Eye (tissue), 1 donor: ENCODE data around the gene CSPG4.
A peak's percentile ranks its signal among the peaks of the same experiment; 100 is the strongest.
"Not testable (repeated sequence)": the region's sequence is repeated elsewhere in the genome, so short reads cannot be mapped to it uniquely, and the experiment has no call there.

Experiments
- DNase-seq: peaks from one replicate; pipeline ENCODE4 v3.0.0-alpha.2; 2015

The CSPG4 gene, protein sequence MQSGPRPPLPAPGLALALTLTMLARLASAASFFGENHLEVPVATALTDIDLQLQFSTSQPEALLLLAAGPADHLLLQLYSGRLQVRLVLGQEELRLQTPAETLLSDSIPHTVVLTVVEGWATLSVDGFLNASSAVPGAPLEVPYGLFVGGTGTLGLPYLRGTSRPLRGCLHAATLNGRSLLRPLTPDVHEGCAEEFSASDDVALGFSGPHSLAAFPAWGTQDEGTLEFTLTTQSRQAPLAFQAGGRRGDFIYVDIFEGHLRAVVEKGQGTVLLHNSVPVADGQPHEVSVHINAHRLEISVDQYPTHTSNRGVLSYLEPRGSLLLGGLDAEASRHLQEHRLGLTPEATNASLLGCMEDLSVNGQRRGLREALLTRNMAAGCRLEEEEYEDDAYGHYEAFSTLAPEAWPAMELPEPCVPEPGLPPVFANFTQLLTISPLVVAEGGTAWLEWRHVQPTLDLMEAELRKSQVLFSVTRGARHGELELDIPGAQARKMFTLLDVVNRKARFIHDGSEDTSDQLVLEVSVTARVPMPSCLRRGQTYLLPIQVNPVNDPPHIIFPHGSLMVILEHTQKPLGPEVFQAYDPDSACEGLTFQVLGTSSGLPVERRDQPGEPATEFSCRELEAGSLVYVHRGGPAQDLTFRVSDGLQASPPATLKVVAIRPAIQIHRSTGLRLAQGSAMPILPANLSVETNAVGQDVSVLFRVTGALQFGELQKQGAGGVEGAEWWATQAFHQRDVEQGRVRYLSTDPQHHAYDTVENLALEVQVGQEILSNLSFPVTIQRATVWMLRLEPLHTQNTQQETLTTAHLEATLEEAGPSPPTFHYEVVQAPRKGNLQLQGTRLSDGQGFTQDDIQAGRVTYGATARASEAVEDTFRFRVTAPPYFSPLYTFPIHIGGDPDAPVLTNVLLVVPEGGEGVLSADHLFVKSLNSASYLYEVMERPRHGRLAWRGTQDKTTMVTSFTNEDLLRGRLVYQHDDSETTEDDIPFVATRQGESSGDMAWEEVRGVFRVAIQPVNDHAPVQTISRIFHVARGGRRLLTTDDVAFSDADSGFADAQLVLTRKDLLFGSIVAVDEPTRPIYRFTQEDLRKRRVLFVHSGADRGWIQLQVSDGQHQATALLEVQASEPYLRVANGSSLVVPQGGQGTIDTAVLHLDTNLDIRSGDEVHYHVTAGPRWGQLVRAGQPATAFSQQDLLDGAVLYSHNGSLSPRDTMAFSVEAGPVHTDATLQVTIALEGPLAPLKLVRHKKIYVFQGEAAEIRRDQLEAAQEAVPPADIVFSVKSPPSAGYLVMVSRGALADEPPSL (N-terminal part only)

DNA sequence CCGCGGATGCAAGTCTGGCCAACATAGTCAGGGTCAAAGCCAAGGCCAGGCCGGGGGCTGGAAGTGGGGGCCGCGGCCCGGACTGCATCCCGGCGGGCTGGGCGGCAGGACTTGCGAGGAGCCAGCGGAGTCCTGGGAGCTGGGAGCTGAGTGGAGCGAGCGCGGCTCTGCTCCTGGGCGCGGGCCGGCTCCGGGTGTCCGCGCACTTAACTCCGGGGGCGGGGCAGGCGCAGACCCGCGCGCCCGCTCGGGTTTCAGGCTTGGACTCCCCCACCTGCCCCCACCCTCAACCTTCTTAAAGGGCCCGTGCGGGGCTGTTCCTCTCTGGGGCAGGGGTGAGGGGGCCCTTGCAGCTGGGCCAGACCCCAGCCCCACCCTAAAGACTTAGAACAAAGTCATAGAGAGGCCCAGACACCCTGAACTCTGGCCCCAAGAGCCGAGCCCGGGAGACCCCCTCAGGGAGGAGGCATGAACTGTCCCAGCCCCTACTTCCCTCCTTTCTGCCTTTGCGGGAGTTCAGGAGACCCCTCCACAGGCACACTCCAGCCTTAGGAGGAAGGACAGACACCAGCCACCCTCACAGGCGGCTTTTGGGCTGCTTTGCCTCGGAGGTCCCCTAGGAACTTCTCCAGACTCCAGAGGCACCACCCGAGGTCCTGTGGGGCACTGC lies at the start of gene CSPG4:
Gene CSPG4 (minus strand): TSS at position 181 of the 670 bp plus-strand sequence. CDS start 93 bp downstream, at position 88.
- DNase-seq = peak; percentile 82

GRCh38 chr15:75762357-75762718 lies 49.7 kb upstream of the CSPG4 start:
- DNase-seq = not testable (repeated sequence)

DNA sequence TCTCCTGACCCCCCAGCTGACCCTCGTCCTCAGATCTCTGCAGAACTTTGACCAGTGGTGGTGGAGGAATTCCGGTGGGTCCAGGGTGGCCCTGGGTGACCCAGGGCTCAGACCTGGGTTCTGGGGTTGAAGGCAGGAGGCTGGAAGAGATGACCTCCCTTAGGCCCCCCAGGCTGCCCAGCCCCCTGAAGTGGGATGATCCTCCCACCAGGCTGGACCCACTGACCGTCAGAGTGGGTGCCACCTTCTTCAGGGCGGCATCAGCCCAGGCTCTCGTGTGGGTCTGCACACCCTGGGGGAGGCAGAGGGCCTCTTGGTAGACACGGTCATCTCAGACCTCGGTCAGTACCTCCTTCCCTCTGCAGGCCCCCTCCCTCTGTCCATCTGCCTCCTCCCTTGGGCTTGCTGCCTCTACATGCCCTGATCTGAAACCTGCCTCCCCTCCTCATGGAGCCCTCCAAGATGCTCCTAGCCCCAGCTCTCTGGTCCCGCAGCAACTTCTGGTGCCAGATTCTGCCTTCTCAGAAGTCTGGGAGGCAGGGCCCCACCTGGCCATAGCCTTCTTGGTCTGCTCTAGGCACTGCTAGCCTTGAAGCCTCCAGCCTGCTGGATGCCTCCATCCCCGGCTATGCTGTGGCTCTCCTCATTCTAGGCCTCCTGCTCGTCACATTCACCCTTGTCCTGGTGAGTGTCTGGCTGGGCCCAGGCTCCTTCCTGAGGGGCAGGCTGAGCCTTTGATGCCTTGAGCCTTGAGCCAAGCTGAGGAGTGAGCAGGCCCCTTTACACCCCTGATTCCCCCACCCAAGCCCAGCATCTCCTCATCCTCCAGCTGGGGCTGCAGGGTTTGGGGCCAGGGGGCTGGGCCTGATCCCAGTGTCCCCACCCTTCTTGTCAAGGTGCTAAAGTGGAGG lies 49.1 kb upstream of the CSPG4 start:
- no peak for DNase-seq

DNA sequence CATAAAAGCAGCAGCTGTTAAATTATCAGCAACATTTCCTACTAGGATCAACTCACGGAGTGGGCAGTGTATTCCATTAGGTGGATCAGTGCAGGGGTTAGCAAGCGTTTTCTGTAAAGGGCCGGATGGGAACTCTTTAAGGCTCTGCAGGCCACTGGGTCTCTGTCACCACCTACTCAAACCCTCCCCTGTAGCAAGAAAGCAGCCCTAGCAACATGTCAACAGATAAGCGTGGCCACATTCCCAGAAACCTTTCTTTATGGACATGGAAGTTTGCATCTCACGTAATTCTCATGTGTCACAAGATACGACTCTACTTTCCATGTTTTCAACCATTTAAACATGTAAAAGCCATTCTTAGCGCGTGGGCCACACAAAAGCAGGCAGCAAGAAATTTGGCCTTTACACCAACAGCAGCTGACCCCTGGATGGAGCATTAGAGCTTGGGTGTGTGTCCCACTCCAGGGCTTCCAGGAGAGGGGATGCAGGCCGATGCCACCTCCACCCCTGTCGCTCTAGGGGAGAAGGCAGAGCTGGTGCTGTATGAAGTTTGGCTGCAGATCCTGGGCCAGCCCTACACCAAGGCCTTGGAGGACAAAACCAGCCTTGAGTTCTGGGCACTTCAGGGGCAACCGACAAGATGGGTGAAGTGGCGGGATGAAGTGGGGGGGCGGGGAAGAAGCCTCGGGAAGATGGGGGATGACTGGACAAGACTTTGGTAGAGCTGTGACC lies 48.2 kb upstream of the CSPG4 start:
- no peak for DNase-seq

DNA sequence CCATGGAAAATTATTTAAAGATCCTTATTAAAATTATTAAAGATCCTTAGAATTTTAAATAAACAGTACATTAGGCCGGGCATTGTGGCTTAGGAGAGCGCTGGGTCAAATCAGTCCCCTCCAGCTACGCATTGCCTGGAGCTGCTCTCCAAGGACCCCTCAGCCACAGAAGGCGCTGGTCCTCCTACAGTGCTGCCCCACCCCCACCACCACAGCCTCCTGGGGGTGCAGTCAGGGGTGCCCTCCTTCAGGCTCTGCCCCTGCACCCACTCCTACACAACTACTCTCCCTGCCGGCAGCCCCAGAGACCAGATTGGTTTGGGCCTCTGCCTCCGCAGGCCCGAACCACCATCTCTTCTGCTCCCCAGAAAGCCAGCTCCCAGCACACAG lies 47.5 kb upstream of the CSPG4 start:
- DNase-seq = not testable (repeated sequence)

GRCh38 chr15:75759416-75760130 lies 46.9 kb upstream of the CSPG4 start:
- no peak for DNase-seq

- DNase-seq = peak; percentile 97
Observed at GRCh38 chr15:75758071-75758872, 45.6 kb upstream of the CSPG4 start.

- DNase-seq = not testable (repeated sequence)
Observed at GRCh38 chr15:75754871-75755270, 42.2 kb upstream of the CSPG4 start.

DNA sequence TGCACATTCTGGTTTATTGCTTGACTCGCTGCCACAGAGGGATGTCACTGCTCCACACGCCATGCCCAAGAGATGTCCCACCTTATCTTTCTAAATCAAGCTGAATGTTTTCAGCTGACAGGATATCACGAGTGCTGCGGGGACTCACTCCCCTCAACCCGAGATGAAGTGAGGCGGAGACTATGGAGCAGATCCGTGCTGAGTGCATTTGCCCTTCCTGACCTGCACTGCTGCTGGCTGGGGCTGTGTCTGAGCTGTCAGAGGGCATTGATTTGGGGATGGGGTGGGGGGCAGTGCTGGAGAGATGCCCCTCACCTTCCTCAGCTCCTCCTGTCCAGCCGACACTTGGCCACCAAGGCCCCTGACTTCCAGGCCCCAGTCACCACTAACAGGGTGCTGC lies 40.5 kb upstream of the CSPG4 start:
- no peak for DNase-seq

DNA sequence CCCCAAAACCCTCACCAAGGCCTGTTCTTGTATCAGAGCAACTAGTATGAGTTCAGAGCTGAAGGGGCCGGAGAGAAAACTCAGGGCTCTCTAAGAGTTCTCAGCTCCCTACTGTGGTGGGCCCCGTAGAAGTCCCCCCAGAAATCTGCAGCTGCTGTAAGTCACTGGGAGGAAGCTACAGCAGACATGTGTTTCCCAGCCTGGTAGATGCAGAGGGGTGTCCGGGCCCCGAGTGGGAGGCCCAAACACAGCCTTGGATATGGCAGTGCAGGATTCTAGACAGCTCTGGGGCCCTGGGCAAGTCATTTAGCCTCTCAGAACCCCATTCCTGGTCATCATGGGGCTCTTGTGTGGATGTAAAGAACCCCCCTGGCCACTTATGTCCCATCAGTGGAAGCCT lies 39.2 kb upstream of the CSPG4 start:
- DNase-seq = no peak

DNA sequence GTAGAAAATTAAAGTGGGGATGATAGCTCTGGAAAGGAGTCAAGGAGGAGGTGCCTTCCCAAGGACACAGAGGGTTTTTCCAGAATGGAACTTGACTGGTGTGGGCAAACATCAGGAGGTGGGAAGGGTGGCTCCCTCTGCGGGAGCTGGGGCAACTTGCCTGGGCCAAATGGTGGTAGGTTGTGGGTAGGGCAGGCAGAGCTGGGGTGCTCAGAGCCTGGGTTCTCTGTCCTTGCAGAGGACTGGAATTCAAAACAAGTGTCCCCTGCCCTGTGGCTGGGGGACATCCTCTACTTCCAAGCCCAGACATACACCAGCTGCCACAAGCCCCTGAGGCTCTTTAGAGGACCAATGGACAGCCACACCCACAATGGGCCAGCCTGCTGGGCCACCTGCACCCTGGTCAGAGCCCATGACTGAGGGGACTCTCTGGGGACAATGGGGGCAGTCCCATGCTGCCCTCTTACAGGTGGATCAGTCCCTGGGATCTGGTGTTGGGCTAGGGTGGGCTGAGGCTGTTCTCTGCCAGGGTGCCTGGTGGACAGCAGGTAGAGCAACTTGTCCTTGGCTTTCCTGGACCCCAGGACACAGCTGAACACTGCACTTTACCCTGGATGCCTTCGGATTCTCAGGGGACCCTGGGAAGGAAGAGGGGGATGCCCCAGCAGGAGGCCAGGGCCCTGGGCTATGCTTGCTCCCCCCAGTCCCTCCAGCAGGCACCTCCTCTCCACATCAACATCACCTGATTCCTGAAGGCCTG lies 38.6 kb upstream of the CSPG4 start:
- no peak for DNase-seq

DNA sequence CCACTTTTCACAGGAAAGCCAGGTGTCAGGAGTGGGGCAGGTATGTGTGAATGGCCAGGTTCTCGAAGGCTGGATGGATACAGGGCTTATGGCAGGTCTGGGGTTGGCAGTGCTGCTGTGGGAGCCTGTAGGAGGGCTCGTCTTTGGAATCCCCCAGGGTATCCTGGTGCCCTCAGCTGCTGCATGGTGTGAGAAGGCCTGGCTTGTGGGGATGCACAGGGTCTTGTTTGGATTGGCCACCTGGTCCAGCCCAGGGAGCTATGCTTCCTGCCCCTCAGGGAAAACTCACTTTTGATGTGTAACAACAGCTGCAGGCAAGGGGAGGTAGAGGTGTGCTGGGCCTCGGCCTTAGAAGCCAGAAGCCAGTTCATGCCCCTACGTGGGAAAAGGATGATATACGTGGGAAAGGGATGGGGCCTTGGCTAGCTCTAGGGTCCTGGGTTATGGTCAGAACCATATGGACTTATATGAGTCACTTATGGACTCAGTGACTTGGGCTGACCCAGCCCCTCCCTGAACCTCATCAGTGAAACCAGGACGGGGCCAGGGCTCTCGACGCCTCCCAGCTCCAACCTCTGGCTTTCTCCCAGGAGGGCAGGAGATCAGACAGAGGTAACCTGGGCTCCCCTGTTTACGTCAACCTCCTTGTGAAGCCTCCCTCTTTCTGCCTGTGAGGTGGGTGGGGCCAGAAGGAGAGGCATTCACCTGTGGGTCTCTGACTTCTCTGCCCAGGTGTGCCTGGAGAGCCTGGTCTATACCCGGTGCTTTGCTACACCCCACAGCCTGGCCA lies 37.8 kb upstream of the CSPG4 start:
- DNase-seq = no peak

GRCh38 chr15:75749820-75750219 lies 37.2 kb upstream of the CSPG4 start:
- DNase-seq = no peak

DNA sequence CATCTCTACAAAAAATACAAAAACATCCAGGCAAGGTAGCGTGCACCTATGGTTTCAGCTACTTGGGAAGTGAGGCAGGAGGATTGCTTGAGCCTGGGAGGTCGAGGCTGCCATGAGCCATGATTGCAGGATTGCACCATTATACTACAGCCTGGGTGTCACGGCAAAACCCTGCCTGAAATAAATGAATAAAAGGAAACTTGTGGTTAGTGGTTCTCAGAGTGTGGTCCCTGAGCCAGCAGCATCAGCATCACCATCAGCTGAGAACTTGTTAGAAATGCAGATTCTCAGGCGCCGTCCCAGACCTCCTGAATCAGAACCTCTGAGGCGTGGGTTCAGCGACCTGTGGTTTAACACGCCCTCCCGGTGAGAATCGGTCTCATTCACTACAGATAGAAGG lies 36.2 kb upstream of the CSPG4 start:
- not testable (repeated sequence) for DNase-seq

DNA sequence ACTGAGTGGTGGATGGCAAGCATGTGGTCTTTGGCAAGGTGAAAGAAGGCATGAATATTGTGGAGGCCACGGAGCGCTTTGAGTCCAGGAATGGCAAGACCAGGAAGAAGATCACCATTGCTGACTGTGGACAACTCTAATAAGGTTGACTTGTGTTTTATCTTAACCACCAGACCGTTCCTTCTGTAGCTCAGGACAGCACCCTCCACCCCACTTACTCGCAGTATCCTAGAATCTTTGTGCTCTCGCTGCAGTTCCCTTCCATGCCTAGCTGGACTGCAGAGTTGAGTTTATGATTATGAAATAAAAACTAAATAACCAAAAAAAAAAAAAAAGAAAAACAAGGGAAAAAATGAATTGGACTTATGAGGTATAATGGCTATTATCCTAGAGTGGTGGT lies 34.5 kb upstream of the CSPG4 start:
- DNase-seq = not testable (repeated sequence)

DNA sequence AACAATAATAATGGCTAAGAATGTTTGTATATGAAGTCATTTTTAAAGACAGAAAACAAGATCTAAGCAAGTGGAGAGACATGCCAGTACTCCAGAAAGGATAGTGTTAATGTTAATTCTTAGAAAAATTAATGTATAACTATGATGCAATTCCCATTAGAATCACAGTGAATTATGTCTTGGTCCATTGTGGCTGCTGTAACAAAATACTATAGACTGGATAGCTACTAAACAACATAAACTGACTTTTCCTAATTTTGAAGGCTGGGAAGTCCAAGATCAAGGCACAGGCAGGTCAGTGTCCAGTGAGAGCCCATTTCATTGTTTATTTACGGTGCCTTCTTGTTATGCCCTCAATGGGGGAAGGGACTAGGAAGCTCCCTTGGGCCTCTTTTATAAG lies 32.7 kb upstream of the CSPG4 start:
- no peak for DNase-seq

GRCh38 chr15:75742346-75742745 lies 29.7 kb upstream of the CSPG4 start:
- not testable (repeated sequence) for DNase-seq
